ENCODE data around the gene ACADSB.
A peak's percentile ranks its signal among the peaks of the same experiment; 100 is the strongest.

ACADSB gene

GRCh38 chr10:123008355-123009104 lies at the start of gene ACADSB, which contains the start of gene IKZF5:
Gene ACADSB (plus strand): TSS chr10:123009006. CDS start chr10:123009030, 24 bp downstream.
Gene IKZF5 (minus strand): TSS chr10:123008795. CDS start chr10:122998625, 10,170 bp downstream.
- DNase-seq (ENCODE audit: low spot score), result peak; percentile 96

GRCh38 chr10:122962405-122962804 lies 46.4 kb upstream of the ACADSB start:
- no peak for DNase-seq (ENCODE audit: low spot score)

- no peak for DNase-seq (ENCODE audit: low spot score)
These were observed 41.9 kb upstream of the ACADSB start for GRCh38 chr10:122966879-122967278.

- no peak for DNase-seq (ENCODE audit: low spot score)
These were observed 40.1 kb upstream of the ACADSB start for GRCh38 chr10:122968698-122969097.

GRCh38 chr10:122974023-122974422 lies 34.8 kb upstream of the ACADSB start:
- DNase-seq (ENCODE audit: low spot score), result no peak

GRCh38 chr10:122974543-122975064 lies 34.2 kb upstream of the ACADSB start:
- DNase-seq (ENCODE audit: low spot score), result no peak

DNA sequence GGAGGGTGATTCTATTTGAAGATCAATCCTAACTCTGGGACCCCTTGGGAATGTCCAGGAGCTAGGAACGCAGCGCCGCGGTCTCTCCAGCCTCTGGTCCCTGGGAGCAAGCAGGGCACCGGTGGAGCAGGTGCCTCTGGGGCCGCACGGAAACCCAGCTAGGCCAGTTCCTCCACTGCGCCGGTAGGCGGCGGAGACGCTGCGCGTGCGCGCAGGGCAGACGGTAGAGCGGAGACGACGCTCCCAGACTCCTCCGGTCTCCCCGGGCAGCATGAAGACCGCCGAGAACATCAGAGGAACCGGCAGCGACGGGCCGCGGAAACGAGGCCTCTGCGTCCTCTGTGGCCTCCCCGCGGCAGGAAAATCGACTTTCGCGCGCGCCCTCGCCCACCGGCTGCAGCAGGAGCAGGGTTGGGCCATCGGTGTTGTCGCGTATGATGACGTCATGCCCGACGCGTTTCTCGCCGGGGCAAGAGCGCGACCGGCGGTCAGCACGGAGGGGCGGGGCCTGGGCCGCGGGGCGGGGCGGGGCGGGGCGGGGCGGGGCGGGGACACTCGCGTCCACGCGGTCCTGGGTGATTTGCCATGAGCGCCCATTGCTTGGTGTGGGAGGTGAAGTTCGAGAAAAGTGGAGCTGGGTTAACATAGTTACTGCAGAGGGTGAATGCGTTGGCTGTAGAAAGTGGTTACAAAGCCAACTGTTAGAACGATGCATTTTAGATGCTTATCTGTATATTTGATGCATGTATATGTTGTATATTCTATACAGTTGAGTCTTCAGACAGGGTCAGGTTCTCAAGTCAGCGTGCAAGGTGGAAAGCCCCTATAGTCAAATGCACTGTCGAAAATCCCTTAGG lies 28.4 kb upstream of the ACADSB start, which contains the start of gene PSTK:
TSS of gene PSTK (plus strand) at position 193 of the 857 bp plus-strand sequence. CDS start at position 272, 79 bp downstream.
- peak; percentile 90 for DNase-seq (ENCODE audit: low spot score)

GRCh38 chr10:122981066-122981464 lies 27.7 kb upstream of the ACADSB start:
- DNase-seq (ENCODE audit: low spot score), result peak; percentile 57

- no peak for DNase-seq (ENCODE audit: low spot score)
These were observed 24.9 kb upstream of the ACADSB start for GRCh38 chr10:122983898-122984297.

- DNase-seq (ENCODE audit: low spot score), result no peak
These were observed 24.1 kb upstream of the ACADSB start for GRCh38 chr10:122984708-122985107.

GRCh38 chr10:122986335-122986734 lies 22.5 kb upstream of the ACADSB start:
- peak; percentile 45 for DNase-seq (ENCODE audit: low spot score)

DNA sequence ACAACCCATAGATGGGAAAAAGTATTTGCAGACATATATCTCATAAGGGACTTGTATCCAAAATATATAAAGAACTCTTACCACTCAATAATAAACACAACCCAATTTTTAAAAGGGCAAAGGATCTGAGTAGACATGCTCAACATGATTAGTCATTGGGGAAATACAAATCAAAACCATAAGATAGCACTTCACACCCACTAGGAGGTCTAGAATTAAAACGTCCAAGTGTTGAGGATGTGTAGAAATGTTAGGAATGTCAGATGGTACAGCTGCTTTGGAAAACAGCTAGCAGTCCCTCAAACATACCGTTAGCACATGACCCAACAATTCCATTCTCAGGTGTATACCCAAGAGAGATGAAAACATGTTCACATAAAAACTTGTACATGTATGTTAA lies 20.3 kb upstream of the ACADSB start:
- no peak for DNase-seq (ENCODE audit: low spot score)

- no peak for DNase-seq (ENCODE audit: low spot score)
These were observed 18.5 kb upstream of the ACADSB start for GRCh38 chr10:122990278-122990677.

- DNase-seq (ENCODE audit: low spot score), result peak; percentile 78
These were observed 16.7 kb upstream of the ACADSB start for GRCh38 chr10:122992031-122992585.

DNA sequence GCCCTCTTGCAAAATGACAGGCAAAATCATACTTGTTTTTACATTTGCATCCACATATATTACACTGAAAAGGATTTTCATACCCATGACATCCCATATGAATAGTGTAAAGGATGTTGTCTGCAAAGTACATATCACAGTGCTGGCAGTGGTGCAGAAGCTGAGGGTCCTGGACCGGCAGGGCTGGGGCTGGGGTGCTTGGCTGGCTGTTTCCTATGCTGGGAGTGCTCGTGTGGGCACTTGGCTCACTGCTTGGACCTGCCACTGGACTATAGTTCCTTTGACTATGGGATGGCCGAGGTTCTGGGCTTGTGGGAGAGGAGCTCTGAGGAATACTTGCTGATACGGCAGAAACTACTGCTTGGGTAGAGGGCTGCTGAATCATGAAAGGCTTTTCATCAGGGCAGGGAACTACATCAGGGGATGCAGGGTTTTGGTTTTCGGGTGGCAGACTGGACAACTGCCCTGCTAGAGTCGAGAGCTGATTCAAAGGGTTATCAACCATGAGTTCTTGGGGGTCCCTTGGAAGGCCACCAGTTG lies 14.9 kb upstream of the ACADSB start:
- DNase-seq (ENCODE audit: low spot score), result no peak

- no peak for DNase-seq (ENCODE audit: low spot score)
These were observed 12.9 kb upstream of the ACADSB start for GRCh38 chr10:122995936-122996335.

- DNase-seq (ENCODE audit: low spot score), result no peak
These were observed 10.9 kb upstream of the ACADSB start for GRCh38 chr10:122997864-122998263.

GRCh38 chr10:122998360-122998917 lies 10.4 kb upstream of the ACADSB start:
- no peak for DNase-seq (ENCODE audit: low spot score)

DNA sequence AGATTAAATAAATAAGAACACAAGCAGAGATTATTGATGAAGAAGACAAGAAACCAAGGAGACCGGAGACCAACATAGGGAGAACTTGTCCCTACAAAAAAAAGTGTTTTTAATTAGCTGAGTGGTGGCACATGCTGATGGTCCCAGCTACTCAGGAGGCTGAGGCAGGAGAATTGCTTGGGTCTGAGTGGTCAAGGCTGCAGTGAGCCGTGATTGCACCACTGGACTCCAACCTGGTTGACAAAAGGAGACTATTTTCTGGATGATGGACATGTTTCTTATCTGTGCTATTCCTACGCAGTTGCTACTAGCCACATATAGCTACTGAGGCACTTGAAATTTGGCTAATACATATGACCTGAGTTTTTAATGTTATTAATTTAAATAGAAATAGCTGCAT lies 9.9 kb upstream of the ACADSB start:
- DNase-seq (ENCODE audit: low spot score), result no peak

- DNase-seq (ENCODE audit: low spot score), result peak; percentile 54
These were observed 9.5 kb upstream of the ACADSB start for GRCh38 chr10:122999347-122999746.

- peak; percentile 38 for DNase-seq (ENCODE audit: low spot score)
These were observed 8.7 kb upstream of the ACADSB start for GRCh38 chr10:123000155-123000554.

- DNase-seq (ENCODE audit: low spot score), result no peak
These were observed 7.4 kb upstream of the ACADSB start for GRCh38 chr10:123001370-123001769.

All from pons (tissue), 1 donor.